ENCODE measurements around the gene NSA2.
"Not testable (repeated sequence)": the region's sequence is repeated elsewhere in the genome, so short reads cannot be mapped to it uniquely, and the experiment has no call there.

The NSA2 gene

DNA sequence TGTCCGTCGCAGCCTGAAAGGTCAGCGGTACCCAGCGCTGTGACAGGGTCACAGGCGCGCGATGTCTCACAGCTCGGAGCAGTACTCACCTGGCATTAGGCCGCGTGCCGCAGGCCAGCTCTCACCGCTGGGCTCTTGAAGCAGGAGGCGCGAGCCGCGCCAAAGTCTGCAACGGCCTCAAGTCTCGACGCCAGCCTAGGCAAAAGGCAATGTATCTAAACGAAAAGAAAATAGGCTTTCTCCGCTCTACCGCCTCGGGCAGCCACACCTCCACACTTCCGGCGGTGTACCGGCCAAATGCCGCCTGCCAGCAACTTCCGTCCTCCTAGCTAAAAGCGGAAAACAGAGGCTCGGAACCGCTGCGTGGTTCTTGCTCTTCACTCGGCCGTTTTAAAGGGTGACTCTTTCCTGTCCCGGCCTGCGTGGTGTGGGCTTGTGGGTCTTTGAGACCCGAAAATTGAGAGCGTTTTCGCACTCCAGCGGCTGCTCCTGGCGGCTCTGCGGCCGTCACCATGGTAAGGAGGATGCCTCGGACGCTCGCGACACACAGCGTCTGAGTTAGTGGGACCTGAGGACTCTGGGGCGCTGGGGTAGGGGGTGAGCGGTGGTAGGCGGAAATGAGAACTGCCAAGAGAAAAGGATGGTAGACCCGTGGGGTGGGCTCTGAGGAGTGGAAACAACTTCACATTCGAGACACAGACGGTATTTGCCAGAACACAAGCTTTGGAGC lies at the start of gene NSA2, which contains the start of gene GFM2:
TSS of gene NSA2 (plus strand) at position 401 of the 730 bp plus-strand sequence. CDS start at position 513, 112 bp downstream.
TSS of gene GFM2 (minus strand) at position 269 of the 730 bp plus-strand sequence. CDS start 3,375 bp downstream, outside the sequence.
- Histone ChIP-seq H3K36me3 (ENCODE audit: control insufficient read depth in 1 of 2, insufficient read depth in 2 of 2, low read length in 2 of 2) (peaks cover 21 to 30% of the 10 kb centered on the region in 2 donors), H3K9ac (ENCODE audit: low read depth in 1 of 2, low read length in 2 of 2) (peak within 1 kb of the TSS; percentile 80 to 82), H3K4me3 (ENCODE audit: low read depth in 1 of 2, low read length in 2 of 2) (peak within 1 kb of the TSS; percentile 84 to 92), H3K27ac (ENCODE audit: low read depth, low read length) (peak within 1 kb of the TSS; percentile 43), H3K4me1 (ENCODE audit: control insufficient read depth in 1 of 2, insufficient read depth in 2 of 2, low read length in 2 of 2) (peaks cover 13 to 25% of the 10 kb centered on the region in 2 donors), H3K9me3 (ENCODE audit: control insufficient read depth in 1 of 2, low read length in 2 of 2) (no peaks in the 10 kb centered on the region), H3K27me3 (ENCODE audit: control insufficient read depth in 1 of 2, insufficient read depth in 2 of 2, low read length in 2 of 2) (no peaks in the 10 kb centered on the region)

DNA sequence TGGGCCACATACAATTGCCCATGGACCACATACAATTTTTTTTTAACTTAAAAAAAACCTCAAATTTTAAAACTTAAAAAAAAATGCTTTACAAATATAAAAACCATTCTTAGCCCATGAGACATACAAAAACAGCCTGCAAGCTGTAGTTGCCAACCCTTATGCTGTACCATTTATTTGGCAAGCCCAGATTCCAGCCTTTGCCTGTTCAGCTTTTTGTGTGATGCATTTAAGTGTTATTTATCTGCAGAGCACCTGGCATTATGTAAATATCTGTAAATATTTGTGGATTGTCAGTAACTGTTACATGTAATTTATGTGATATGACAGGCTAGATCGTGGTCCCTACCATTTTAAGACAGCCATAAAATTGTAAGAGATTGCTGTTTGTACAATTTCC lies 49.5 kb upstream of the NSA2 start:
- H3K4me3 ChIP-seq (ENCODE audit: low read depth in 1 of 2, low read length in 2 of 2) = no peak overlapping the region
- H3K27ac ChIP-seq (ENCODE audit: low read depth, low read length) = no peak overlapping the region
- no peaks in the 10 kb centered on the region for H3K27me3 ChIP-seq (ENCODE audit: control insufficient read depth in 1 of 2, insufficient read depth in 2 of 2, low read length in 2 of 2)
- H3K9ac ChIP-seq (ENCODE audit: low read depth in 1 of 2, low read length in 2 of 2) = no peak overlapping the region
- H3K4me1 ChIP-seq (ENCODE audit: control insufficient read depth in 1 of 2, insufficient read depth in 2 of 2, low read length in 2 of 2) = no peaks in the 10 kb centered on the region
- no peaks in the 10 kb centered on the region for H3K9me3 ChIP-seq (ENCODE audit: control insufficient read depth in 1 of 2, low read length in 2 of 2)
- H3K36me3 ChIP-seq (ENCODE audit: control insufficient read depth in 1 of 2, insufficient read depth in 2 of 2, low read length in 2 of 2) = peaks cover 21 to 67% of the 10 kb centered on the region in 2 donors

DNA sequence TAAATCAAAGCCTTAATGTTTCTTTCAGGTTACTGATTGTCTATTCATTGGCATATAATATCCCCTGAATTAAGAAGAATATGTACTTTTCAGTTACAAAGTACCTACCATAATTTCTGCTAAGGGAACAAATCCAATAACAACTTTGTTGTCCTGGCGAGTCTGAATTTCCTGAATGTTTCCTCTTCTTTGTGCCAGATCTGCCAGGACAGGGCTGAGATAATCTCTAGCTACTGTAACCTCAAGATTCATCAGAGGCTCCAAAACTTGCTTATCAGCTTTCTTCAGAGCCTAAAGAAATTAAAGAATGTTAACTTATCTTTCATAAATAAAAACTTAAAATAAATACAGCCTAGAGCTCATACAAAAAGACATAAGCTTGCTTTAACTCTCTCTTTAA lies 44.8 kb upstream of the NSA2 start:
- Histone ChIP-seq H3K4me3 (ENCODE audit: low read depth in 1 of 2, low read length in 2 of 2) (no peak overlapping the region), H3K9ac (ENCODE audit: low read depth in 1 of 2, low read length in 2 of 2) (no peak overlapping the region), H3K4me1 (ENCODE audit: control insufficient read depth in 1 of 2, insufficient read depth in 2 of 2, low read length in 2 of 2) (no peaks in the 10 kb centered on the region), H3K27me3 (ENCODE audit: control insufficient read depth in 1 of 2, insufficient read depth in 2 of 2, low read length in 2 of 2) (no peaks in the 10 kb centered on the region), H3K9me3 (ENCODE audit: control insufficient read depth in 1 of 2, low read length in 2 of 2) (no peaks in the 10 kb centered on the region), H3K36me3 (ENCODE audit: control insufficient read depth in 1 of 2, insufficient read depth in 2 of 2, low read length in 2 of 2) (peaks cover 33 to 82% of the 10 kb centered on the region in 2 donors), H3K27ac (ENCODE audit: low read depth, low read length) (no peak overlapping the region)

DNA sequence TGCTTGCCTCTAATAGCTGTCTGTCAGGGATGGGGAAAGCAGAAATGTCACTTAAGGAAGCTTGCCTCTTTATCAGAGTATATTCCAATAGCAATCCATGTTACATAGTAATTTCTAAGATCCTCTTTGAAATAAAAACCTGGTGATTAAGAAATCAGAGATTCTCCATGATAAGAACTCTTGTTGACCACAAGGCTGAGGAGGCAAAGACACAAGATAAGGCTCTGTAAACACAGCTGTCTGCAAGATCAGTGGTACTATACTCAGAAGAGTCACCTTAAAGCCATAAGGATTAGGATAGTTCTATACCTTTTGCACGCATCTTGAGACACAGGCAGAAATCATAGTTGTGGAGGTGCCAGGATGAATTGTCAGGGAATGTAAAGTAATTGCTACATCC lies 41.7 kb upstream of the NSA2 start:
- no peak overlapping the region for H3K4me3 ChIP-seq (ENCODE audit: low read depth in 1 of 2, low read length in 2 of 2)
- no peaks in the 10 kb centered on the region for H3K9me3 ChIP-seq (ENCODE audit: control insufficient read depth in 1 of 2, low read length in 2 of 2)
- no peaks in the 10 kb centered on the region for H3K4me1 ChIP-seq (ENCODE audit: control insufficient read depth in 1 of 2, insufficient read depth in 2 of 2, low read length in 2 of 2)
- no peak overlapping the region for H3K9ac ChIP-seq (ENCODE audit: low read depth in 1 of 2, low read length in 2 of 2)
- H3K36me3 ChIP-seq (ENCODE audit: control insufficient read depth in 1 of 2, insufficient read depth in 2 of 2, low read length in 2 of 2) = peaks cover 23 to 68% of the 10 kb centered on the region in 2 donors
- H3K27ac ChIP-seq (ENCODE audit: low read depth, low read length) = no peak overlapping the region
- no peaks in the 10 kb centered on the region for H3K27me3 ChIP-seq (ENCODE audit: control insufficient read depth in 1 of 2, insufficient read depth in 2 of 2, low read length in 2 of 2)

DNA sequence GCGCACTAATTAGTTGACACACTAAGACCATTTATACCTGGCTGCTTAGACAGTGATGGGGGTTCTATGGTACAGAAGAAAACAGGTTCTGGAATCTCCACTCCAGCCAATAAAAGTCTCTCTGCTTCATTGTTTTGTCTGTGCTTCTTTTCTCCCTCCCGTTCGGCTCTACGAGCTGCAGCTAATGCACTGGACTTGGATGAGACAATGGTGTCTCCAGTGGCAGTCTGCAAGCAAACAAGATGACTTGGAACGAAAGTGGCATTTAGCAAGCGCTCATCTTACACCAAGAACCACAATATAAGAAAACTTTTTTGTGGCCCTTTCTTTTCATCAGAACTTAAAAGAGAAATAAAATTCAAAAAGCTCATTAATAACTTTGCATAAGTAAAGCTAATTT lies 30.3 kb upstream of the NSA2 start:
- H3K4me3 ChIP-seq (ENCODE audit: low read depth in 1 of 2, low read length in 2 of 2) = no peak overlapping the region
- H3K27me3 ChIP-seq (ENCODE audit: control insufficient read depth in 1 of 2, insufficient read depth in 2 of 2, low read length in 2 of 2) = no peaks in the 10 kb centered on the region
- H3K36me3 ChIP-seq (ENCODE audit: control insufficient read depth in 1 of 2, insufficient read depth in 2 of 2, low read length in 2 of 2) = peaks cover 23 to 50% of the 10 kb centered on the region in 2 donors
- H3K4me1 ChIP-seq (ENCODE audit: control insufficient read depth in 1 of 2, insufficient read depth in 2 of 2, low read length in 2 of 2) = no peaks in the 10 kb centered on the region
- no peak overlapping the region for H3K9ac ChIP-seq (ENCODE audit: low read depth in 1 of 2, low read length in 2 of 2)
- H3K27ac ChIP-seq (ENCODE audit: low read depth, low read length) = no peak overlapping the region
- H3K9me3 ChIP-seq (ENCODE audit: control insufficient read depth in 1 of 2, low read length in 2 of 2) = no peaks in the 10 kb centered on the region

DNA sequence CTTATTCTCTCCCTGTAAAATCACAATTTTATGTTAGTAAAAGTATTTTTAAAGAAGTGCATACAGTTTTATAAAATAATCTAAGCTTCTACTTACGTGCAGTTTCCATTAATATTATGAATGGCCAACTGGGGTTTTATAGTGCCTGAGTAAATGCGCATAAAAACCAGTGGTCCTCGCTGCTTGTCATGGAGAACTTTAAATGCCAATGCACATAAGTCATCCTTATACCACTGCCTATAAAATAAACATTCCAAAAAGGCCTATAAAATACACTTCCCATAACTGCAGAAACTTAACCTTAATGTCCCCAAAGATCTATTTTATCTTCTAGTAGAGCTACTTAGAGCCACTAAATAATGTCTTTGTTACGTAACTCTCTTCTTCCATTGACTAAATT lies 28.6 kb upstream of the NSA2 start:
- no peak overlapping the region for H3K4me3 ChIP-seq (ENCODE audit: low read depth in 1 of 2, low read length in 2 of 2)
- H3K9me3 ChIP-seq (ENCODE audit: control insufficient read depth in 1 of 2, low read length in 2 of 2) = no peaks in the 10 kb centered on the region
- peaks cover 23 to 43% of the 10 kb centered on the region in 2 donors for H3K36me3 ChIP-seq (ENCODE audit: control insufficient read depth in 1 of 2, insufficient read depth in 2 of 2, low read length in 2 of 2)
- H3K27ac ChIP-seq (ENCODE audit: low read depth, low read length) = no peak overlapping the region
- H3K27me3 ChIP-seq (ENCODE audit: control insufficient read depth in 1 of 2, insufficient read depth in 2 of 2, low read length in 2 of 2) = no peaks in the 10 kb centered on the region
- H3K9ac ChIP-seq (ENCODE audit: low read depth in 1 of 2, low read length in 2 of 2) = no peak overlapping the region
- no peaks in the 10 kb centered on the region for H3K4me1 ChIP-seq (ENCODE audit: control insufficient read depth in 1 of 2, insufficient read depth in 2 of 2, low read length in 2 of 2)

DNA sequence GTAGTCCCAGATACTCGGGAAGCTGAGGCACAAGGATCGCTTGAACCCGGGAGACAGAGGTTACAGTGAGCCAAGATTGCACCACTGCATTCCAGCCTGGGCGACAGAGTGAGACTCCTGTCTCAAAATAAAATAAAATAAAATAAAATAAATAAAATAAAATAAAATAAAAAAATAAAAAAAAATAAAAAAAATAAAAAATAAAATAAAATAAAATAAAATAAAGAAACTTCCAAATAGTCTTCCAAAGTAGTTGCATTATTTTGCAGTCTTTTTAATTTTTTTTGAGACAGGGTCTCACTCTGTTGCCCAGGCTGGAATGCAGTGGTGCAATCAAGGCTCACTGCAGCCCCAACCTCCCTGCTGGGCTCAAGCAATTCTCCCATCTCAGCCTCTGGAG lies 18.3 kb upstream of the NSA2 start:
- not testable (repeated sequence) for H3K4me3 ChIP-seq (ENCODE audit: low read depth in 1 of 2, low read length in 2 of 2); H3K27ac ChIP-seq (ENCODE audit: low read depth, low read length); H3K27me3 ChIP-seq (ENCODE audit: control insufficient read depth in 1 of 2, insufficient read depth in 2 of 2, low read length in 2 of 2); H3K9ac ChIP-seq (ENCODE audit: low read depth in 1 of 2, low read length in 2 of 2); H3K4me1 ChIP-seq (ENCODE audit: control insufficient read depth in 1 of 2, insufficient read depth in 2 of 2, low read length in 2 of 2); H3K9me3 ChIP-seq (ENCODE audit: control insufficient read depth in 1 of 2, low read length in 2 of 2)
- H3K36me3 ChIP-seq (ENCODE audit: control insufficient read depth in 1 of 2, insufficient read depth in 2 of 2, low read length in 2 of 2) = peaks cover 8 to 43% of the 10 kb centered on the region in 2 donors

DNA sequence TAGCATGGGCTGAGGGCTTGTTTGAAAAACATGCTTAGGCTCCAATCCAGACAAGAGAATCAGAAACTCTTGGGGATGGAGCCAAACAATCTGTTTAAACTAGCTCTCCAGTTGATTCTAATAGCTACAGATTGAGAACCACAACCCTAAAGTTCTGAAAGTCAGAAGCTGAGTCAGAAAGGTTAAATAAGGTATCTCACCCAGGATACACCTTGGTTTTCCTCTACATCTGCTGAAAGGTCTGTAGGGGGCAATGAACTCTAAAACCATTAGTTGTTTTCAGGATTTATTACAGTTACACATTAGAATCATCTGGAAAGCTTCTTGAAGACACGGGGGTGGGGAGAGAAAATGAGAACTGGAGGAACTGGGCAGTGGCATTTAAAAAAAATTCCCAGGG lies 5.8 kb upstream of the NSA2 start:
- Histone ChIP-seq H3K4me3 (ENCODE audit: low read depth in 1 of 2, low read length in 2 of 2) (no peak overlapping the region), H3K27me3 (ENCODE audit: control insufficient read depth in 1 of 2, insufficient read depth in 2 of 2, low read length in 2 of 2) (no peaks in the 10 kb centered on the region), H3K9me3 (ENCODE audit: control insufficient read depth in 1 of 2, low read length in 2 of 2) (peaks cover 0 to 3% of the 10 kb centered on the region in 2 donors), H3K27ac (ENCODE audit: low read depth, low read length) (no peak overlapping the region), H3K4me1 (ENCODE audit: control insufficient read depth in 1 of 2, insufficient read depth in 2 of 2, low read length in 2 of 2) (peaks cover 5 to 16% of the 10 kb centered on the region in 2 donors), H3K9ac (ENCODE audit: low read depth in 1 of 2, low read length in 2 of 2) (no peak overlapping the region), H3K36me3 (ENCODE audit: control insufficient read depth in 1 of 2, insufficient read depth in 2 of 2, low read length in 2 of 2) (peaks cover 17 to 42% of the 10 kb centered on the region in 2 donors)

DNA sequence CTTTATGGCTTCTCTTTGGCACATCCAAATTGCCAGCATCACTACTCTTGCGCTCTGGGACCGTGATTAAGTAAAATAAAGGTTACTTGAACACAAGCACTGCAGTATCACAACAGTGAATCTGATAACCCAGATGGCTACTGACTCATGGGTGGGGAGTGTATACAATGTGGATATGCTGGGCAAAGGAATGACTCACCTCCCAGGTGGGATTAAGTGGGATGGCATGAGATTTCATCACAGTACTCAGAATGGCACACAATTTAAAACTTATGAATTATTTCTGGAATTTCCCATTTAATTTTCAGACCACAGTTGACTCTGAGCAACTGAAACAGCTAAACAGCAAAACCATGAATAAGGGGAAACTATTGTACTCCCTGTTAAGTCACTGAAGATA lies 4.5 kb upstream of the NSA2 start:
- no peaks in the 10 kb centered on the region for H3K27me3 ChIP-seq (ENCODE audit: control insufficient read depth in 1 of 2, insufficient read depth in 2 of 2, low read length in 2 of 2)

DNA sequence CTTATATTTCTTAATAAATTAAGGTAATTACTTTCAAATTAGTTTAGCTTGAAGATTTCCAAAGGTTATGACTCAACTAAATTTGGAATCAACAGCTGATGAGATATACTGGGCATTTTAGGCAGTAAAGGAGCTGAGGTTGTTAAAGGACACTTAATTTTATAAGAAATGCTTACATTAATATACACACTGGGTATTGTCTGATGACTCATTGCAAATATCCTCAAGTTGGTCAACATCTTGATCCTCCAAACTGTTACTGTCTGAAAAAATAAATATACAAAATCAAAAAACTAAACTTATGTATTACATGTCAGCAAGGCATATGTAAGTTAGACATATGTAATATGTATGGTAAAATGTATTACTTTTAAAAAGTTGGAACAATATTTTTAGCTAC lies 3.5 kb upstream of the NSA2 start:
- no peaks in the 10 kb centered on the region for H3K9me3 ChIP-seq (ENCODE audit: control insufficient read depth in 1 of 2, low read length in 2 of 2)
- H3K27ac ChIP-seq (ENCODE audit: low read depth, low read length) = no peak overlapping the region
- H3K36me3 ChIP-seq (ENCODE audit: control insufficient read depth in 1 of 2, insufficient read depth in 2 of 2, low read length in 2 of 2) = peaks cover 15 to 26% of the 10 kb centered on the region in 2 donors
- no peak overlapping the region for H3K9ac ChIP-seq (ENCODE audit: low read depth in 1 of 2, low read length in 2 of 2)
- no peaks in the 10 kb centered on the region for H3K27me3 ChIP-seq (ENCODE audit: control insufficient read depth in 1 of 2, insufficient read depth in 2 of 2, low read length in 2 of 2)
- H3K4me1 ChIP-seq (ENCODE audit: control insufficient read depth in 1 of 2, insufficient read depth in 2 of 2, low read length in 2 of 2) = peaks cover 13 to 25% of the 10 kb centered on the region in 2 donors
- H3K4me3 ChIP-seq (ENCODE audit: low read depth in 1 of 2, low read length in 2 of 2) = no peak overlapping the region

More for the DNA sequence above, 4.5 kb upstream of the NSA2 start:
- peaks cover 6 to 18% of the 10 kb centered on the region in 2 donors for H3K4me1 ChIP-seq (ENCODE audit: control insufficient read depth in 1 of 2, insufficient read depth in 2 of 2, low read length in 2 of 2)
- H3K27ac ChIP-seq (ENCODE audit: low read depth, low read length) = no peak overlapping the region
- H3K9ac ChIP-seq (ENCODE audit: low read depth in 1 of 2, low read length in 2 of 2) = no peak overlapping the region
- H3K9me3 ChIP-seq (ENCODE audit: control insufficient read depth in 1 of 2, low read length in 2 of 2) = no peaks in the 10 kb centered on the region
- no peak overlapping the region for H3K4me3 ChIP-seq (ENCODE audit: low read depth in 1 of 2, low read length in 2 of 2)
- peaks cover 17 to 35% of the 10 kb centered on the region in 2 donors for H3K36me3 ChIP-seq (ENCODE audit: control insufficient read depth in 1 of 2, insufficient read depth in 2 of 2, low read length in 2 of 2)

Measured in duodenal mucosa (tissue), 2 donors.